Dermis microvascular lymphatic vessel endothelial cell (primary cell): ENCODE measurements around the gene ZNF821. TPM values are rescaled to one million over a fixed set of nuclear protein-coding genes. Genes with fewer than 3 reads are reported as not detected.

Source experiments
- total RNA-seq: library from RNA; depleted of rRNA; stranded (reverse); fragments of >200 nt; gene quantifications from 2 replicates; pipeline ENCODE4 v1.2.1, GENCODE V29; 2014

Gene ZNF821
- total RNA-seq, 1 donor from 2014 or later = 5.3 TPM

Other genes with a start within 250 kb of the ZNF821 start
- 4.5 and 6.3 TPM in 2 replicates for gene PHLPP2, start 159.5 kb downstream of the ZNF821 start, total RNA-seq
- gene AP1G1, start 75.3 kb downstream of the ZNF821 start, total RNA-seq = 45.1 and 53.7 TPM in 2 replicates
- 12.3 and 18.7 TPM in 2 replicates for gene ATXN1L, start 38.2 kb downstream of the ZNF821 start, total RNA-seq
- gene IST1, start 11.3 kb upstream of the ZNF821 start, total RNA-seq = 118 and 153 TPM in 2 replicates
- gene PKD1L3, start 116.2 kb upstream of the ZNF821 start, total RNA-seq = under 0.01 TPM in 2 replicates
- gene DHODH, start 124.6 kb upstream of the ZNF821 start, total RNA-seq = 3.5 and 4.0 TPM in 2 replicates
- not detected in 2 replicates for gene HP, start 170.3 kb upstream of the ZNF821 start, total RNA-seq
- gene HPR, start 179.0 kb upstream of the ZNF821 start, total RNA-seq = not detected in 2 replicates
- 4.9 and 6.4 TPM in 2 replicates for gene TXNL4B, start 209.4 kb upstream of the ZNF821 start, total RNA-seq
- gene DHX38, start 209.7 kb upstream of the ZNF821 start, total RNA-seq = 64.6 and 74.7 TPM in 2 replicates